Ectodermal cell (in vitro differentiated cells): ENCODE data around the gene DAGLB.
"Not testable (repeated sequence)": the region's sequence is repeated elsewhere in the genome, so short reads cannot be mapped to it uniquely, and the experiment has no call there.

Experiments used
- H3K27ac ChIP-seq: 2 replicates; pipeline ENCODE4 v1.7.0; 2013; ENCODE audit warnings: mild to moderate bottlenecking, low read depth, low read length; ENCODE audit not compliant: insufficient read depth, poor library complexity, severe bottlenecking
- H3K27me3 ChIP-seq: 2 replicates; pipeline ENCODE4 v1.7.0; 2013; ENCODE audit warnings: mild to moderate bottlenecking, low read length; ENCODE audit not compliant: insufficient read depth, control insufficient read depth, poor library complexity, severe bottlenecking
- H3K36me3 ChIP-seq: one replicate; pipeline ENCODE4 v1.7.0; 2013; ENCODE audit warnings: low read length; ENCODE audit not compliant: control insufficient read depth, insufficient read depth
- H3K4me1 ChIP-seq: one replicate; pipeline ENCODE4 v1.7.0; 2013; ENCODE audit warnings: low read length; ENCODE audit not compliant: control insufficient read depth, insufficient read depth
- H3K4me3 ChIP-seq: 2 replicates; pipeline ENCODE4 v1.7.0; 2013; ENCODE audit warnings: low read depth, low read length, control low read depth; ENCODE audit not compliant: insufficient read depth
- H3K9me3 ChIP-seq: 2 replicates; pipeline ENCODE4 v1.7.0; 2013; ENCODE audit warnings: mild to moderate bottlenecking, low read length, moderate library complexity; ENCODE audit not compliant: control insufficient read depth
- WGBS, 2 experiments: methylation state at CpG; one replicate each; pipeline ENCODE4 v1.1.7; 2013; ENCODE audit warnings: missing lambda C conversion rate in 2 of 2; 5-methylcytosine and 5-hydroxymethylcytosine counted together

DAGLB gene

DNA sequence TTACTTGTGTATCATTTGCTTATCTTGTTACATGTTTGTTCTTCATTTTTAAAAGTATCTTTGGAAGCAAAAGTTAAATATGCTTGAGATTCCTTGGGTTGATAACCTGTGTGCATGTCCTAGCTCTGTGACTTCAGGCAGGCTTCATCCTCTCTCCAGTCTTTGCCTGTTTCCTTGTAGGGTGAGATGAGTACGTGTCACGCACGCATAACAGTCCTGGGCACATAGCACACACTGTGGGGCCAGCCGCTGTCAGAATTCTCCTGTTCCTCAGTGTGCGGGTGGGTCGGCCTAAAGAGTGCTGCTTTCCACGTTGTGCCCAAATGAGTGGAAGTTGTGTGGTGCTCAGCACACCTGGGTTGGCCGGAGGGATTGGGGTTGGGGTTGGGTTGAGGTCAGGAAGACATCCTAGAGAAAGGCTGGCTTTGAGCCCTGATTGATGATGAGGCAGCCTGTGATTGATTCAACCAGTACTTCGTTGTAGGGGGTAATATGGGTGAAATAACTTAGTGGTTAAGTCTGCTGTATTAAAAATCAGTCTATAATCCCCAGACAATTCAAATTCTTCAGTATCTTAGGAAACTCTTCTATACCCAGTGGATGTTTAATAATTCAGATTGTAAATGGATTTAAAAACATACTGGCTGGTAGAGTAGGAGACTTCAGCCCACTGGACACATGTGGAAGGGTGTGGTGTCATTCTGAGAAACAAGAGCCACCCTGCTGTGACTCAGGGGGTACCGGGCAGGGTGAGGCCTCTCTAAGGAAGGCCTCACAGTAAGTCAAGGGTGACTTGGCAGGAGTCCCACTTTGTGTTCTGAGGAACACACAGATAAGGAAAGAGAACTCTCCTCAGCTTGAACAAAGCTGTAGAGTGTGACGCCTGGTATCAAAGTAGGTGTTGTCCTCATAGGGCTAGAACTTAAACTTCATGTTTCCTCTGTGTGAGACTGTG is 54.8 kb downstream of the DAGLB start:
- 94 to 96% methylated on average over 10 to 11 of the region's 11 CpGs for WGBS, 2 experiments
- Histone ChIP-seq H3K27me3 (no peaks in the 10 kb centered on the region), H3K9me3 (no peaks in the 10 kb centered on the region), H3K27ac (no peak overlapping the region), H3K36me3 (peaks cover 20% of the 10 kb centered on the region), H3K4me3 (no peak overlapping the region), H3K4me1 (no peaks in the 10 kb centered on the region)

DNA sequence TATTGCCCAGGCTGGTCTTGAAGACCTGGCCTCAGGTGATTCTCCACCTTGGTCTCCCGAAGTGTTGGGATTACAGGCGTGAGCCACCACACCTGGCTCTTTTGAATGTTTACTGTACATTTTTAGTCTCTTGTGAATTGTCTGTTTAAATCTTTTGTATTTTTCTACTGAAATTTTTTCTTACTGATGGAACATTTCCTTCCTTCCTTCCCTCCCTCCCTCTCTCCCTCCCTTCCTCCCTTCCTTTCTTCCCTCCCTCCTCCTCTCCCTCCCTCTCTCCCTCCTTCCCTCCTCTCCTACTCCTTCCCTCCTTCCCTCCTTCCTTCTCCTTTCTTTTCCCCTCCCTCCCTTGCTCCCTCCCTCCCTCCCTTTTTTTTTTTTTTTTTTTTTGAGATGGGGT is 58.0 kb downstream of the DAGLB start:
- Histone ChIP-seq H3K27me3 (no peaks in the 10 kb centered on the region), H3K9me3 (no peaks in the 10 kb centered on the region), H3K36me3 (peaks cover 20% of the 10 kb centered on the region), H3K4me1 (no peaks in the 10 kb centered on the region), H3K27ac (no peak overlapping the region), H3K4me3 (no peak overlapping the region)
- WGBS, 2 experiments: 87 to 89% methylated on average over 2 of the region's 2 CpGs

DNA sequence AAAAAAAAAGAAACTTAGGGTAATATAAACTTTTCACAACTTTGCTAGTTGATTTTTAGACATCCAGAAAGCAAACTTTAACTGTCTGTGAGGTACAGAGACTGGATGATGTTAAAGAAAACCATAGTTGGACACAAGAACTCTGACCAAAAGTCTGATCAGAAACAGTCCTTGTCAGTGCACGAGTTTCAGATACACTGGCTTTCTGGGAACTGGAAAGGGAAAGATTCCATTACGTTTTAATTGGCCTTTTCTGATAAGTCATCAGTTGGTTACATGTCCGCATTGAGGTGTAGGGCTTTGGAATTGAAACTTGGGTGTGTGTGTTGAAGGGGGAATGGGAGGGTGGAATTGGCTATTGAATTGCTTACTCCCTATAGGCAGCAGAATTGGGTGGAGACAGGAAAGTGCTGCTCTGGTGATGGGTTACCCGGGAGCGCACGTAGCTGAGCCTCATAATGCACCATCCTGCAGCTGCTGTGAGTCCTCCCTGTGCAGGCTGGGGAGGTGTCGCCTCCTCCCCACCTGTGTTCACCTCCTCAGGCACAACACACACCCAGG is 59.9 kb downstream of the DAGLB start:
- peaks cover 6% of the 10 kb centered on the region for H3K36me3 ChIP-seq
- H3K4me3 ChIP-seq: no peak overlapping the region
- no peak overlapping the region for H3K27ac ChIP-seq
- H3K27me3 ChIP-seq: no peaks in the 10 kb centered on the region
- no peaks in the 10 kb centered on the region for H3K9me3 ChIP-seq
- no peaks in the 10 kb centered on the region for H3K4me1 ChIP-seq
- WGBS, 2 experiments: 93 to 95% methylated on average over 7 of the region's 7 CpGs

DNA sequence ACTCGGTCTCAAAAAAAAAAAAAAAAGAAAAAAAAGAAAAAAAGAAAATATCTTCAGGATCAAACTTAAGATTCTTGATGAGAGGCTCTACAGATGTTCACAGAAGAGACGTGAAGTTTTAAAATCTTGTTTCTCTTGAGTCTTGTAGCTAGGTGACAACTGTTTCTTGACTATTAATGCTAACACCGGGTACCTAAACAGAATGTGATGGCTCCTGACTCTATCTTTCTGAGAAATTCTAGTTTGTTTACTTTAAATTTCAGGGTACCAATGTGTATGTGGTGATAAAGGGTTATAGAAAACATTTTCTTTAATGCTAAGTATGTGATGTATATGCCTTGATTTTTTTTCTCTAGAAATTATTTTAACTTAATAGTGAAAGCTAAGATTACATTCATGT is 61.0 kb downstream of the DAGLB start:
- H3K4me3 ChIP-seq: no peak overlapping the region
- WGBS, 2 experiments: 95 to 96% methylated on average over 3 of the region's 3 CpGs
- H3K4me1 ChIP-seq: no peaks in the 10 kb centered on the region
- no peaks in the 10 kb centered on the region for H3K36me3 ChIP-seq
- no peaks in the 10 kb centered on the region for H3K9me3 ChIP-seq
- no peaks in the 10 kb centered on the region for H3K27me3 ChIP-seq
- no peak overlapping the region for H3K27ac ChIP-seq

DNA sequence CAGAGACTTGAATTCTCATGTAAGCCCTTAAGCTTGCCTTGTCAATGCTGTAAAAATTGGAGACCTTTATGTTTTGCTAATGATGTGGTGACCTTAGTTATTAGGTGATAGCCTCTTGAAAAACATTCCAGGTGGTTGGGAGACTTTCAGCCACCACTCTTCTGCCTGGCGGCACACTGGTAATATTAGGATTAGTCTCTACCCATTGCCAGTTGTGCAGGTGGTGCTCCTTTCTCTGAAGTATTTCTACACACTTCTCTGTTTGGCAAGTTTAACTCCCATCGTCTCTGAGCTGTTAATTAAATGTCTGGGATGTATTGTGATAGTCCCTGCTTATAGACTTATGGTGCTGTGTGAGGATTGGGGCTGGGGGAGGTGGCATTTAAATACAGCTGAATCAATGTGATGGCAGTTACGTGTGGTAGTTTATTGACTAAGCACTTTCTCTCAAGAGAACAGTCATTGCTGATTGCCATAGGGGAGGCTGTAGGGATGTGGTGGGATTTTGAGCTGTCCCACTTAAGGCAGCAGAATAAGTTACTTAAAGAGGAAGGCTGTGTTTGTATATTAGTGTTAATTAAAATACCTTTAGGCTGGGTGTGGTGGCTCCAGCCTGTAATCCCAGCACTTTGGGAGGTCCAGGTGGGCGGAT is 61.7 kb downstream of the DAGLB start:
- Histone ChIP-seq H3K4me3 (no peak overlapping the region), H3K9me3 (no peaks in the 10 kb centered on the region), H3K4me1 (no peaks in the 10 kb centered on the region), H3K27ac (no peak overlapping the region), H3K27me3 (no peaks in the 10 kb centered on the region), H3K36me3 (no peaks in the 10 kb centered on the region)
- 92 to 95% methylated on average over 4 of the region's 4 CpGs for WGBS, 2 experiments

DNA sequence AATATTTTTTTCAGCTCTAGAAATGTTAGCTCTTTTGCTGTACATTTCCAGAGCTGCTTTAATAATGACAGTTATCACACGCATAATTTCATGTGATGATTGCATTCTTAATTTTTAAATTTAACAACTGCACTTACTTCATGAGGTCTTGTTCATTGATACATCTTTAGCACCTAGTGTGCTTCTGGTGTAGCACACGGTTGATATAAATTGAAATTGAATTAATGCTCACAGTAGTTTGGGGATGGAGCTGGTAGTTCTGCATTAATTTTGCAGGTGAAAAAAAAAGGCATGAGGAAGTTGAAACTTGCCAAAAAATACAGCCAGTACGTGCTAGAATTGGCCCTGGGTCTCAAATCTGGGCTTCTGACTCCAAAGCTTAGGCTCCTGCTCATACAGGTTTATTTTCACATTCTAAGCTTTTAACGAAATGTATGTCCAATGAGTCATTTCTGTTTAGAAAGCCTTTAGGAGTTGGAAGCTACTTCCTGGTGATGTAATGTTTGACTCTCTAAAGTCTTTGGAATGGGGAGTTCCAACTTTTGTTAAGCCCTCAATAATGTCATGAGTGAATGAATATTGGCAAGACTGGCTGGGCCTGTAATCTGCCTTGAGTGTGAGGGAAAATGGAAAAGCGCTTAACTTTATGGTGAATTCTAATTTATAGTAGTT is 62.5 kb downstream of the DAGLB start:
- no peak overlapping the region for H3K4me3 ChIP-seq
- H3K4me1 ChIP-seq: no peaks in the 10 kb centered on the region
- H3K36me3 ChIP-seq: no peaks in the 10 kb centered on the region
- no peaks in the 10 kb centered on the region for H3K27me3 ChIP-seq
- 89 to 90% methylated on average over 5 of the region's 5 CpGs for WGBS, 2 experiments
- H3K27ac ChIP-seq: no peak overlapping the region
- no peaks in the 10 kb centered on the region for H3K9me3 ChIP-seq

DNA sequence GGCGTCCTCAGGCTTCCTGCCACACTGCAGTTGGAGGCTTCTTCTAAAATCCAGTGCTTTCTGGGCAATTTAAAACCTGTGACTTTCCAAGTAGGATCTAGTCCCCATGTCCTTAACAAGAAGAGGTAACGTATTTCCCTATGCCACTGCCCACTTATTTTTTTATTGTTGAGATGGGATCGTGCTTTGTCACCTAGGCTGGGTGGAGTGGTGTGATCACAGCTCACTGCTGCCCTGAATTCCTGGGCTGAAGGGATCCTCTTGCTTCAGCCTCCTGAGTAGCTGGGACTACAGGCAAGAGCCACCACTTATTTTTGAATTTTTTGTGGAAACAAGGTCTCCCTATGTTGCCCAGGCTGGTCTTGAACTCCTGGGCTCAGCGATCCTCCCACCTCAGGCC is 63.4 kb downstream of the DAGLB start:
- Histone ChIP-seq H3K36me3 (no peaks in the 10 kb centered on the region), H3K4me3 (no peak overlapping the region), H3K27ac (no peak overlapping the region), H3K27me3 (no peaks in the 10 kb centered on the region), H3K4me1 (no peaks in the 10 kb centered on the region), H3K9me3 (no peaks in the 10 kb centered on the region)
- 95 to 96% methylated on average over 4 of the region's 4 CpGs for WGBS, 2 experiments

DNA sequence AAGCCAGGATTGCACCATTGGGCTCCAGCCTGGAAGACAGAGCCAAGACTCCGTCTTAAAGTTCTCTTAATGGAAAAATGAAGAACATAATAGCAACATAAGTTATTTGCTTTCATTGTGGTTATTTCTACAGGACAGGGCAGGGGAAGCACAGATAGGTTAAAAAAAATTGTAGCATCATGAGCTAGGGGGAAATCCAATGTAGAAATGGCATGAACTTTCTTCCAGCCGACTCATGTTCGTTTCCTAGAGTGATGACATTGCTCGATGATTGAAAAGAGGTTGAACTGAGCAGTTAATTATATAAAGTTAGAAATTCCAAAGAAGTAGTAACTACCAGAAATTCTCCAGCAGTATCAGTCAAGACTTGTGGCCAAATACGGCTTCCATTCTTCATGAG is 64.9 kb downstream of the DAGLB start:
- Histone ChIP-seq H3K27me3 (no peaks in the 10 kb centered on the region), H3K9me3 (no peaks in the 10 kb centered on the region), H3K4me3 (no peak overlapping the region), H3K36me3 (no peaks in the 10 kb centered on the region), H3K27ac (no peak overlapping the region), H3K4me1 (no peaks in the 10 kb centered on the region)
- WGBS, 2 experiments: 89 to 95% methylated on average over 5 of the region's 5 CpGs

DNA sequence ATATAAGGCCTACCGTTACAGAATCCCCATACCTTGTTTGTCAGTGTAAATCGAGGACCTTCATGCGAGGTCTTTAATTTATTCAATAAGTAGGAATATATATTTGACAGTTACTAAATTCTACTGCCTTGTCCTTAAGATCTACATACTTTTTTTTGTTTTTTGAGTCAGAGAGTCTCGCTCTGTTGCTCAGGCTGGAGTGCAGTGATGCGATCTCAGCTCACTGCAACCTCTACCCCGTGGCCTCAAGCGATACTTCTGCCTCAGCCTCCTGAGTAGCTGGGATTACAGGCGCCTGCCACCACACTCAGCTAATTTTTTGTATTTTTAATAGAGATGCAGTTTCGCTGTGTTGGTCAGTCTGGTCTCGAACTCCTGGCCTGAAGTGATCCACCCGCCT is 65.9 kb downstream of the DAGLB start:
- not testable (repeated sequence) for H3K27me3 ChIP-seq, H3K27ac ChIP-seq, H3K4me3 ChIP-seq, H3K36me3 ChIP-seq, H3K4me1 ChIP-seq, H3K9me3 ChIP-seq
- 93 to 96% methylated on average over 10 to 11 of the region's 11 CpGs for WGBS, 2 experiments
